HG02759 (cell line): Measurements from ENCODE around the gene FRY.
A peak's percentile ranks its signal among the peaks of the same experiment; 100 is the strongest.

Experiments
- ATAC-seq: cut with Tn5 transposase; IDR thresholded peaks from one replicate; pipeline ENCODE4 v1.9.1; 2021; ENCODE audit warnings: mild to moderate bottlenecking, moderate library complexity; ENCODE audit not compliant: unreplicated experiment

The FRY gene

GRCh38 chr13:32079587-32079986 is 48.0 kb downstream of the FRY start:
- no peak for ATAC-seq

- no peak for ATAC-seq
These were observed 48.8 kb downstream of the FRY start for GRCh38 chr13:32080328-32080744.

GRCh38 chr13:32081591-32081990 is 50.0 kb downstream of the FRY start:
- no peak for ATAC-seq

- no peak for ATAC-seq
These were observed 54.8 kb downstream of the FRY start for GRCh38 chr13:32086366-32086765.

GRCh38 chr13:32086791-32087441 is 55.3 kb downstream of the FRY start:
- ATAC-seq, result no peak

GRCh38 chr13:32087955-32088747 is 56.6 kb downstream of the FRY start:
- ATAC-seq, result no peak

GRCh38 chr13:32092496-32092895 is 60.9 kb downstream of the FRY start:
- no peak for ATAC-seq

- ATAC-seq, result no peak
These were observed 61.4 kb downstream of the FRY start for GRCh38 chr13:32093006-32093405.

- ATAC-seq, result no peak
These were observed 66.7 kb downstream of the FRY start for GRCh38 chr13:32098272-32098671.

- no peak for ATAC-seq
These were observed 74.2 kb downstream of the FRY start for GRCh38 chr13:32105653-32106313.

GRCh38 chr13:32107474-32107873 is 75.9 kb downstream of the FRY start:
- ATAC-seq, result no peak

GRCh38 chr13:32107973-32108372 is 76.4 kb downstream of the FRY start:
- ATAC-seq, result no peak

GRCh38 chr13:32113532-32113931 is 82.0 kb downstream of the FRY start:
- no peak for ATAC-seq

GRCh38 chr13:32114284-32114950 is 82.8 kb downstream of the FRY start:
- no peak for ATAC-seq

- no peak for ATAC-seq
These were observed 83.5 kb downstream of the FRY start for GRCh38 chr13:32115066-32115465.

- peak; percentile 58 for ATAC-seq
These were observed 84.6 kb downstream of the FRY start for GRCh38 chr13:32116210-32116609.

GRCh38 chr13:32117001-32117400 is 85.4 kb downstream of the FRY start:
- no peak for ATAC-seq

GRCh38 chr13:32117701-32118100 is 86.1 kb downstream of the FRY start:
- no peak for ATAC-seq

GRCh38 chr13:32121316-32121715 is 89.7 kb downstream of the FRY start:
- ATAC-seq, result no peak

- ATAC-seq, result no peak
These were observed 93.2 kb downstream of the FRY start for GRCh38 chr13:32124743-32125142.

GRCh38 chr13:32125221-32125689 is 93.7 kb downstream of the FRY start:
- ATAC-seq, result no peak
